ENCODE measurements around the gene KRT76.

- no peak for TF ChIP-seq CTCF (IDR thresholded peaks at IDR 0.05)
- no peak for TF ChIP-seq ZFX (IDR thresholded peaks at IDR 0.05; ENCODE audit: borderline replicate concordance)
Measured at GRCh38 chr12:52771088-52771487, 6.1 kb downstream of the KRT76 start.
